ENCODE data around the gene AURKA. TPM values are rescaled to one million over a fixed set of nuclear protein-coding genes. Genes with fewer than 3 reads are reported as not detected.

The AURKA gene
- total RNA-seq, 1 donor from 2014 or later: 12.4 TPM

DNA sequence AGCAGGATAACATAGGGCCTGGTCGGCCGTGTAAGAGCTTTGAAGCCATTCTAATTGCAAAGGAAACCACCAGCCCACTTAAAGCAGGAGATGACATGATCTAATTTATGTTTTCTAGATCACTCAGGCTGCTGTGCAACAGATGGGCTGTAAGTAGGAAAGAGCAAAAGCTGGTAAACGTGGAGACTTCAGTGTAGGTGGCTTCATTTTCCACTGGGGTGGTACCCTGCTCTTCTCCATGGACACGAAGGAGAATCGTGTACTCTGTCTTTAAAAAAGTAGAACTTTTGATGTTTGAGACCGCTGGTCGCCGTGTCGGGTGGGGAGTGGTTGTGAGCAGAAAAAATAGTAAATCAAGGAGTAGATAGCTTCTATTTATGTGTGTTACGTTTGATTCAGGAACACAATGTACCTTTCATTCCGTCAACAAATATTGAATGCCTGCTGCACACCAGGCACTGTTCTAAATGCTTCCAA is 26.4 kb upstream of the AURKA start:
- no peak overlapping the region for H3K27ac Mint-ChIP-seq (ENCODE audit: unreplicated experiment)
- H3K36me3 Mint-ChIP-seq (ENCODE audit: unreplicated experiment): no peaks in the 10 kb centered on the region
- H3K9me3 Mint-ChIP-seq (ENCODE audit: unreplicated experiment): peaks cover 2% of the 10 kb centered on the region
- peaks cover 8% of the 10 kb centered on the region for H3K27me3 Mint-ChIP-seq (ENCODE audit: unreplicated experiment)
- TF ChIP-seq, protein P1, sequence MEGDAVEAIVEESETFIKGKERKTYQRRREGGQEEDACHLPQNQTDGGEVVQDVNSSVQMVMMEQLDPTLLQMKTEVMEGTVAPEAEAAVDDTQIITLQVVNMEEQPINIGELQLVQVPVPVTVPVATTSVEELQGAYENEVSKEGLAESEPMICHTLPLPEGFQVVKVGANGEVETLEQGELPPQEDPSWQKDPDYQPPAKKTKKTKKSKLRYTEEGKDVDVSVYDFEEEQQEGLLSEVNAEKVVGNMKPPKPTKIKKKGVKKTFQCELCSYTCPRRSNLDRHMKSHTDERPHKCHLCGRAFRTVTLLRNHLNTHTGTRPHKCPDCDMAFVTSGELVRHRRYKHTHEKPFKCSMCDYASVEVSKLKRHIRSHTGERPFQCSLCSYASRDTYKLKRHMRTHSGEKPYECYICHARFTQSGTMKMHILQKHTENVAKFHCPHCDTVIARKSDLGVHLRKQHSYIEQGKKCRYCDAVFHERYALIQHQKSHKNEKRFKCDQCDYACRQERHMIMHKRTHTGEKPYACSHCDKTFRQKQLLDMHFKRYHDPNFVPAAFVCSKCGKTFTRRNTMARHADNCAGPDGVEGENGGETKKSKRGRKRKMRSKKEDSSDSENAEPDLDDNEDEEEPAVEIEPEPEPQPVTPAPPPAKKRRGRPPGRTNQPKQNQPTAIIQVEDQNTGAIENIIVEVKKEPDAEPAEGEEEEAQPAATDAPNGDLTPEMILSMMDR (IDR thresholded peaks at IDR 0.05; ENCODE audit: partially characterized antibody, unreplicated experiment): no peak
- no peaks in the 10 kb centered on the region for H3K4me1 Mint-ChIP-seq (ENCODE audit: low read depth, unreplicated experiment)
- no peak for DNase-seq
- H3K4me3 Mint-ChIP-seq (ENCODE audit: unreplicated experiment): no peak overlapping the region

DNA sequence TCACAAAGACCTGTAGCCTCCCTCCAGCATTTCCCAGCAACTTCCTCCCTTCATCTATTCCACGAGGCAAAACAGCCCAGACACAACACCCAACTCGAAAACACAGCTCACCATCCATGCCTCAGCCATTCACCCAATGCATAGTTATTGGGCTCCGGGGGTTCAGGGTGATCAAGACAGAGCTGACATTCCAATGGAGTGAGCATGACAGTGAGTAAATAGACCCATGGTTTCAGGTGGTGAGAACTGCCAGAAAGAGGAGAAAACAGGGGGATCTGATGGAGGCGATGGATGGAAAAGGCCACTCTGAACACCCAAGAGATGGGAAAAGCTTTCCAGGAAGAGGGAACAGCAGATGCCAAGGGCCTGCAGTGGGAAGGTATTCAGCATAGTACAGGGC is 25.9 kb upstream of the AURKA start:
- Mint-ChIP-seq H3K36me3 (ENCODE audit: unreplicated experiment) (no peaks in the 10 kb centered on the region), H3K4me1 (ENCODE audit: low read depth, unreplicated experiment) (no peaks in the 10 kb centered on the region), H3K4me3 (ENCODE audit: unreplicated experiment) (no peak overlapping the region), H3K27me3 (ENCODE audit: unreplicated experiment) (peaks cover 8% of the 10 kb centered on the region), H3K27ac (ENCODE audit: unreplicated experiment) (no peak overlapping the region), H3K9me3 (ENCODE audit: unreplicated experiment) (peaks cover 2% of the 10 kb centered on the region)
- DNase-seq: no peak
- TF ChIP-seq, protein P1 (IDR thresholded peaks at IDR 0.05; ENCODE audit: partially characterized antibody, unreplicated experiment): no peak

DNA sequence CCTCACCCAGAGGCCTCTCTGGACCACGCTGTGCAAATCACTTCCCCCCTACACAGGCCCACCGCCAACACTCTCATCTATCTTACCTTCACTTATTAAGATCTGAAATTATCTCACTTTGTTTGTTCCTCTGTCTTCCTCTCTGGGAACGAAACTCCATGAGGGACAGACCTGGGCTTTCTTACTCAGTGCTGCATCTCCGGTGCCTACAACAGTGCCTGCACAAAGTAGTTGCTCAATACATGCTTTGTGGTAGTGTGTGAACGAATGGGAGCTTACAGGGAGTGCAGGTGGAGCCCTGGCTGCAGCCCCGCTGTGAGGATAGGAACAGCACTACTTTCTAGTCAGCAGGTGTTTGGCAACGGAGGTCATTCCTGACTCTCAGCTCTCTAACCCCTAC is 25.4 kb upstream of the AURKA start:
- H3K9me3 Mint-ChIP-seq (ENCODE audit: unreplicated experiment): peaks cover 2% of the 10 kb centered on the region
- no peak overlapping the region for H3K4me3 Mint-ChIP-seq (ENCODE audit: unreplicated experiment)
- TF ChIP-seq, protein P1 (IDR thresholded peaks at IDR 0.05; ENCODE audit: partially characterized antibody, unreplicated experiment): no peak
- H3K36me3 Mint-ChIP-seq (ENCODE audit: unreplicated experiment): no peaks in the 10 kb centered on the region
- no peak for DNase-seq
- H3K4me1 Mint-ChIP-seq (ENCODE audit: low read depth, unreplicated experiment): no peaks in the 10 kb centered on the region
- peaks cover 7% of the 10 kb centered on the region for H3K27me3 Mint-ChIP-seq (ENCODE audit: unreplicated experiment)
- no peak overlapping the region for H3K27ac Mint-ChIP-seq (ENCODE audit: unreplicated experiment)

DNA sequence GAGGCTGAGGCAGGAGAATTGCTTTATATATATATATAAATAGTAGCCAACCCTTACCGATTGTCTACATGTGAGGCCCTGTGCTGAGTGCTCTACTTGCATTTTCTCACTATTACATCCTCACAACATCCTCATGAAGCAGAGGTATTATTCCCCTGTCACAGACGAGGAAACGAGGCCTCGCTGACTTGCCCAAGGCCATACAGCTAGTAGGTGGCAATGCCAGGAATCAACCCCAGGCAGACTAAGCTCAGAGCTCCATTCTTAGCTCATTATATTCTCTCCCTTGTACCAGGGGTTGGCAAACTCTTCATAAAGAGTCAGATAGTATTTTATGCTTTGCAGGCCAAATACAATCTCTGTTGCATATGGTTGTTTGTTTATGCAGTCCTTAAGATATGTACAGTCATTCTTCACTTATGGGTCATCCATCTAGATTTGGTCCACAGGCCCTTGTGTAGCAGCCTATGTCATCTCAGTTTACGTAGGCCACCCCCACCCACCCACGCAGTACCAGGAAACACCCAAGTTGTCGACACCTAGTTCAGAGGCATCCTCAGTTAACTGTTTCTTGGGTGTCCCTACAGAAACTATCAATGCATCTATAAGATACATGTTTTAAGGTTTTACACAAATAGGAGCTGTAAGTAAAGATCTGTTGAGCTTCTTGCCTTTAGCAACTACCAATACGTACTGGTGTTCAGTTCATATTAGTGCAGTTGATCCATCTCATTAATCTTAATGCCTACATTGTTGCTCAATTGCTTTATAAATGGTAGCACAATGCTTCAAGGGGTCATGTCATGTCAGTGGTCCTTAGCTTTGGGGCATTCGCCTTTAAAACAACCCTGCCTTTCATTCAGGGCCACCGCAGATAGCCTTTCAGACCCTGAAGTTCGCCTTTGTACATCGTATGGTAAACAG is 23.1 kb upstream of the AURKA start:
- TF ChIP-seq, protein P1 (IDR thresholded peaks at IDR 0.05; ENCODE audit: partially characterized antibody, unreplicated experiment): no peak
- H3K27ac Mint-ChIP-seq (ENCODE audit: unreplicated experiment): no peak overlapping the region
- H3K36me3 Mint-ChIP-seq (ENCODE audit: unreplicated experiment): no peaks in the 10 kb centered on the region
- H3K27me3 Mint-ChIP-seq (ENCODE audit: unreplicated experiment): peaks cover 5% of the 10 kb centered on the region
- H3K9me3 Mint-ChIP-seq (ENCODE audit: unreplicated experiment): peaks cover 2% of the 10 kb centered on the region
- H3K4me1 Mint-ChIP-seq (ENCODE audit: low read depth, unreplicated experiment): no peaks in the 10 kb centered on the region
- no peak for DNase-seq
- H3K4me3 Mint-ChIP-seq (ENCODE audit: unreplicated experiment): no peak overlapping the region

DNA sequence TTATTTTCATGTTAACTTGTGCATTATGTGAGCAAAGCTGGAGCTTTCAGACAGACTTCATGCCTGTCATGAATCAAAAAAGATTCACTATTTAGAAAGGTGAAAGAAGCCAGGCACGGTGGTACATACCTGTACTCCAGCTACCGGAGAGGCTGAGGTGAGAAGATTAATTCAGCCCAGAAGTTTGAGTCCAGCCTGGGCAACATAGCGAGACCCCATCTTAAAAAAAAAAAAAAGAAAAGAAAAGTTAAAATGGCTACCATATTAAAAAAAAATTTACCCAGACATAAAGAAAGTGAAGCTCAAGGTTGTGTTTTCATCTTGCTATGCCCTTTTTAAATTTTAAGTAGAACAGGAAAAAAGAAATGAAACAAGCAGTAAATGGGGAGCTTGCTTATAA is 20.9 kb upstream of the AURKA start:
- no peaks in the 10 kb centered on the region for H3K36me3 Mint-ChIP-seq (ENCODE audit: unreplicated experiment)
- TF ChIP-seq, protein P1 (IDR thresholded peaks at IDR 0.05; ENCODE audit: partially characterized antibody, unreplicated experiment): no peak
- no peaks in the 10 kb centered on the region for H3K4me1 Mint-ChIP-seq (ENCODE audit: low read depth, unreplicated experiment)
- H3K4me3 Mint-ChIP-seq (ENCODE audit: unreplicated experiment): no peak overlapping the region
- no peak for DNase-seq
- H3K9me3 Mint-ChIP-seq (ENCODE audit: unreplicated experiment): no peaks in the 10 kb centered on the region
- H3K27me3 Mint-ChIP-seq (ENCODE audit: unreplicated experiment): peaks cover 2% of the 10 kb centered on the region
- H3K27ac Mint-ChIP-seq (ENCODE audit: unreplicated experiment): no peak overlapping the region
